Measurements from ENCODE around the gene MNT. TPM values are rescaled to one million over a fixed set of nuclear protein-coding genes. Genes with fewer than 3 reads are reported as not detected.
"Not testable (repeated sequence)": the region's sequence is repeated elsewhere in the genome, so short reads cannot be mapped to it uniquely, and the experiment has no call there.

MNT gene
- polyA plus RNA-seq, 1 donor (not counting 4 experiments of a cell fraction or from before 2014, with no cell fraction given), result 2.0 TPM

GRCh38 chr17:2449486-2449885 lies 48.6 kb upstream of the MNT start:
- dilution Hi-C loops (cut with MboI; ENCODE audit: extremely low pct_ligation_motif_present, low sequenced_read_pairs), result no loop called here
- no peaks in the 10 kb centered on the region for H3K9me3 ChIP-seq (ENCODE audit: control insufficient read depth, low read depth, low read length)
- H3K79me2 ChIP-seq (ENCODE audit: control insufficient read depth, insufficient read depth, low read length), result no peaks in the 10 kb centered on the region
- peaks cover 2 to 4% of the 10 kb centered on the region in 2 experiments for H3K36me3 ChIP-seq (ENCODE audit: control insufficient read depth in 2 of 2, extremely low read depth in 1 of 2, insufficient read depth in 2 of 2, low read length in 2 of 2)
- no peak overlapping the region for H2AFZ ChIP-seq (ENCODE audit: control insufficient read depth, low read length)
- no peaks in the 10 kb centered on the region for H3K9me1 ChIP-seq (ENCODE audit: control insufficient read depth, extremely low read depth, insufficient read depth, low read length)
- H3K4me1 ChIP-seq (ENCODE audit: control insufficient read depth, extremely low read depth, insufficient read depth, low read length), result peaks cover 2% of the 10 kb centered on the region
- H3K4me3 ChIP-seq (ENCODE audit: control insufficient read depth in 2 of 3, extremely low read depth in 1 of 3, insufficient read depth in 2 of 3, low read depth in 1 of 3, low read length in 3 of 3), result no peak overlapping the region
- H3K9ac ChIP-seq (ENCODE audit: control insufficient read depth, extremely low read depth, insufficient read depth, low read length), result no peak overlapping the region
- no peaks in the 10 kb centered on the region for H4K20me1 ChIP-seq (ENCODE audit: control insufficient read depth, extremely low read depth, insufficient read depth, low read length)
- no peak overlapping the region for H3K4me2 ChIP-seq (ENCODE audit: control insufficient read depth, extremely low read depth, insufficient read depth, low read depth, low read length)
- no peak overlapping the region for H3K27ac ChIP-seq (ENCODE audit: control insufficient read depth, insufficient read depth, low read length)
- no peak for DNase-seq (ENCODE audit: low read depth, low spot score)
- no peak for TF ChIP-seq CTCF (optimal IDR thresholded peaks at IDR 0.05 in 1 of 3, IDR thresholded peaks at IDR 0.05 in 1 of 3, conservative IDR thresholded peaks at IDR 0.05 in 1 of 3; ENCODE audit: extremely low read depth in 1 of 3, insufficient read depth in 2 of 3, low read length in 3 of 3)
- TF ChIP-seq EZH2 (IDR thresholded peaks at IDR 0.05; ENCODE audit: low read length), result no peak
- FAIRE-seq, result no peak
- H3K27me3 ChIP-seq (ENCODE audit: control insufficient read depth, extremely low read depth, insufficient read depth, low read length), result no peaks in the 10 kb centered on the region

- H3K4me2 ChIP-seq (ENCODE audit: control insufficient read depth, extremely low read depth, insufficient read depth, low read depth, low read length); FAIRE-seq; H3K9me1 ChIP-seq (ENCODE audit: control insufficient read depth, extremely low read depth, insufficient read depth, low read length); H3K27me3 ChIP-seq (ENCODE audit: control insufficient read depth, extremely low read depth, insufficient read depth, low read length); H3K4me3 ChIP-seq (ENCODE audit: control insufficient read depth in 2 of 3, extremely low read depth in 1 of 3, insufficient read depth in 2 of 3, low read depth in 1 of 3, low read length in 3 of 3); H2AFZ ChIP-seq (ENCODE audit: control insufficient read depth, low read length); H3K9ac ChIP-seq (ENCODE audit: control insufficient read depth, extremely low read depth, insufficient read depth, low read length); H3K36me3 ChIP-seq (ENCODE audit: control insufficient read depth in 2 of 2, extremely low read depth in 1 of 2, insufficient read depth in 2 of 2, low read length in 2 of 2); H3K27ac ChIP-seq (ENCODE audit: control insufficient read depth, insufficient read depth, low read length); H3K4me1 ChIP-seq (ENCODE audit: control insufficient read depth, extremely low read depth, insufficient read depth, low read length); H3K79me2 ChIP-seq (ENCODE audit: control insufficient read depth, insufficient read depth, low read length); H3K9me3 ChIP-seq (ENCODE audit: control insufficient read depth, low read depth, low read length); dilution Hi-C loops (cut with MboI; ENCODE audit: extremely low pct_ligation_motif_present, low sequenced_read_pairs); H4K20me1 ChIP-seq (ENCODE audit: control insufficient read depth, extremely low read depth, insufficient read depth, low read length); DNase-seq (ENCODE audit: low read depth, low spot score): not testable (repeated sequence)
These were observed 46.6 kb upstream of the MNT start for GRCh38 chr17:2447479-2447878.

GRCh38 chr17:2445638-2446037 lies 44.8 kb upstream of the MNT start:
- dilution Hi-C loops (cut with MboI; ENCODE audit: extremely low pct_ligation_motif_present, low sequenced_read_pairs), result no loop called here
- Histone ChIP-seq H3K4me1 (ENCODE audit: control insufficient read depth, extremely low read depth, insufficient read depth, low read length) (no peaks in the 10 kb centered on the region), H3K9ac (ENCODE audit: control insufficient read depth, extremely low read depth, insufficient read depth, low read length) (no peak overlapping the region), H2AFZ (ENCODE audit: control insufficient read depth, low read length) (no peak overlapping the region), H3K27ac (ENCODE audit: control insufficient read depth, insufficient read depth, low read length) (no peak overlapping the region), H3K4me3 (ENCODE audit: control insufficient read depth in 2 of 3, extremely low read depth in 1 of 3, insufficient read depth in 2 of 3, low read depth in 1 of 3, low read length in 3 of 3) (no peak overlapping the region), H3K4me2 (ENCODE audit: control insufficient read depth, extremely low read depth, insufficient read depth, low read depth, low read length) (no peak overlapping the region), H3K9me1 (ENCODE audit: control insufficient read depth, extremely low read depth, insufficient read depth, low read length) (no peaks in the 10 kb centered on the region), H3K79me2 (ENCODE audit: control insufficient read depth, insufficient read depth, low read length) (no peaks in the 10 kb centered on the region), H4K20me1 (ENCODE audit: control insufficient read depth, extremely low read depth, insufficient read depth, low read length) (no peaks in the 10 kb centered on the region), H3K27me3 (ENCODE audit: control insufficient read depth, extremely low read depth, insufficient read depth, low read length) (no peaks in the 10 kb centered on the region), H3K36me3 (ENCODE audit: control insufficient read depth in 2 of 2, extremely low read depth in 1 of 2, insufficient read depth in 2 of 2, low read length in 2 of 2) (peaks cover 0 to 5% of the 10 kb centered on the region in 2 experiments), H3K9me3 (ENCODE audit: control insufficient read depth, low read depth, low read length) (no peaks in the 10 kb centered on the region)
- no peak for TF ChIP-seq CTCF (optimal IDR thresholded peaks at IDR 0.05 in 1 of 3, IDR thresholded peaks at IDR 0.05 in 1 of 3, conservative IDR thresholded peaks at IDR 0.05 in 1 of 3; ENCODE audit: extremely low read depth in 1 of 3, insufficient read depth in 2 of 3, low read length in 3 of 3)
- TF ChIP-seq EZH2 (IDR thresholded peaks at IDR 0.05; ENCODE audit: low read length), result no peak
- DNase-seq (ENCODE audit: low read depth, low spot score) (no peak), FAIRE-seq (no peak)

Data from keratinocyte (primary cell).